ENCODE results near the gene CCDC7.
A peak's percentile ranks its signal among the peaks of the same experiment; 100 is the strongest.
"Not testable (repeated sequence)": the region's sequence is repeated elsewhere in the genome, so short reads cannot be mapped to it uniquely, and the experiment has no call there.

Gene CCDC7

DNA sequence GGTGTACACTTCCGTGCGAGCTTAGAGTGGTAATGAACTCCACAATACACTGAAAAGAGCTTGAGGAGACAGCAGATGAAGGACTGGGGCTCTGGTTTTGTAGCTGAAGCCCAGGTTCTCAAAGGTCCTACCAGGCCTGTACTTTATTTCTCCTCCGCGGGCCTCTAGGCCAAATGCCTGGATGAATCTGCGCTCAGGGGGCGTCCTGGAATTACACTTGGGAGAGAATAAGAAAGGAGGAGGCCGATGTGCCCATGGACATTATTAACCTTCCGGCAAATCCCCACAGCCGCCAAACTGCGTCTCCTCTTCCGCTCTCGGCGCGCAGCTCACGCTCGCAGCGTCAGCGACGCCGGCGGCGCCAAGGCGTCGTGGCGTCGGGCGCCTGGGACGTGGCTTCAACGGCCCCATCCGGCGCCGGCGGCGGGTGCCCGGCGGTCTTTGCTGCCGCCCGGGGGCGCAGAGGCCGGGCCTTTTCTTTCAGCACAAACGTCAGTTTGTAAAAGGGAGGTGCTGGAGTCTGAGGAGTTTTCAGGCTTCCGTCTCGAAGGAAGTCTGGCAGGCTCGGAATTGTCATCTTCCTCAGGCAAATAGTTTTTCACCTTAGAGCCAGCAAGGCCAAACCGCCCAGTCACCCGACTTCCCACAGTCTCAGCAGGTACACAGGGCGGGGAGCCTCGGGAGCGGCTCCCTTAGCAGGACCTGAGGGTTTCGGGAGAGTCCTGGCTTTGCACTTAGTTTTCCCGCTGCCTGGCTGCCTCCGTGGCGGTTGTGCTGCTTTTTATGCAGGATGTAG, at the start of gene CCDC7:
Gene CCDC7 (plus strand): TSS at position 401 of the 796 bp plus-strand sequence. CDS start 5,503 bp downstream, outside the sequence.
- TF ChIP-seq, protein P1, sequence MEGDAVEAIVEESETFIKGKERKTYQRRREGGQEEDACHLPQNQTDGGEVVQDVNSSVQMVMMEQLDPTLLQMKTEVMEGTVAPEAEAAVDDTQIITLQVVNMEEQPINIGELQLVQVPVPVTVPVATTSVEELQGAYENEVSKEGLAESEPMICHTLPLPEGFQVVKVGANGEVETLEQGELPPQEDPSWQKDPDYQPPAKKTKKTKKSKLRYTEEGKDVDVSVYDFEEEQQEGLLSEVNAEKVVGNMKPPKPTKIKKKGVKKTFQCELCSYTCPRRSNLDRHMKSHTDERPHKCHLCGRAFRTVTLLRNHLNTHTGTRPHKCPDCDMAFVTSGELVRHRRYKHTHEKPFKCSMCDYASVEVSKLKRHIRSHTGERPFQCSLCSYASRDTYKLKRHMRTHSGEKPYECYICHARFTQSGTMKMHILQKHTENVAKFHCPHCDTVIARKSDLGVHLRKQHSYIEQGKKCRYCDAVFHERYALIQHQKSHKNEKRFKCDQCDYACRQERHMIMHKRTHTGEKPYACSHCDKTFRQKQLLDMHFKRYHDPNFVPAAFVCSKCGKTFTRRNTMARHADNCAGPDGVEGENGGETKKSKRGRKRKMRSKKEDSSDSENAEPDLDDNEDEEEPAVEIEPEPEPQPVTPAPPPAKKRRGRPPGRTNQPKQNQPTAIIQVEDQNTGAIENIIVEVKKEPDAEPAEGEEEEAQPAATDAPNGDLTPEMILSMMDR (conservative IDR thresholded peaks at IDR 0.05; ENCODE audit: low read depth, low read length): peak; percentile 47
- peak within 1 kb of the TSS; percentile 78 for H3K4me3 ChIP-seq (ENCODE audit: low read length)
- peak; percentile 46 for DNase-seq (ENCODE audit: low read depth)

DNA sequence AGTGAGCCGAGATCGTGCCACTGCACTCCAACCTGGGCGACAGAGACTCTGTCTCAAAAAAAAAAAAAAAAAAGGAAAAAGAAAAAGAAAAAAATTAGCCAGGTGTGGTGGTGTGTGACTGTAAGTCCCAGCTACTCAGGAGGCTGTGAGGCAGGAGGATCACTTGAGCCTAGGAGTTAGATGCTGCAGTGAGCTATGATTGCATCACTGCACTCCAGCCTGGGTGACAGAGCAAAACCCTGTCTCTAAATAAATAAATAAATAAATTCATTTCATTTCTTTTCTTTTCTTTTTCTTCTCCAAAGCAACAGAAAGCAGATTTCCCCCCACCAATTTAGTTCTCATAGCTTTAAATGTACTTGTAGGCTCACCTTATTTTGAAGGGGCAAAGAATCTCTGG, 48.8 kb upstream of the CCDC7 start:
- not testable (repeated sequence) for DNase-seq (ENCODE audit: low read depth); H3K4me3 ChIP-seq (ENCODE audit: low read length)

- H3K4me3 ChIP-seq (ENCODE audit: low read length); DNase-seq (ENCODE audit: low read depth): not testable (repeated sequence)
Observed at GRCh38 chr10:32399720-32400119, 46.2 kb upstream of the CCDC7 start.

DNA sequence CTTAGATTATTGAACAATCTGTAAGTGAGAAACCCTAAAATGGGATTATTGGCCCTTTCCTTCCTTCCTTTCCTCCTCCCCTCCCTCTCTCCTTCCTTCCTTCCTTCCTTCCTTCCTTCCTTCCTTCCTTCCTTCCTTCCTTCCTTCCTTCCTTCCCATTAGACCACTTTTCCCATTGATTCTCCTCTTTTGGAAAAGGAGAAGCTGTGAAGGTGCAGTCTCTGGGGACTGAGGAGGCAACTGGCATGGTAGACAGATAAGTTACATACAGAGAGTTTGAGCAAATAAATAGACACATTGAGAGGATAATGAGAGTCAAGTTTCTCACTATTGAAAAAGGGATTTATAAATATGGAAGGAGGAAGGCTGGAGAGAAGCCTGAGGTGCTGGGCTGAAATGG, 45.0 kb upstream of the CCDC7 start:
- TF ChIP-seq, protein P1 (conservative IDR thresholded peaks at IDR 0.05; ENCODE audit: low read depth, low read length): no peak
- DNase-seq (ENCODE audit: low read depth): no peak
- H3K4me3 ChIP-seq (ENCODE audit: low read length): no peak overlapping the region

GRCh38 chr10:32402499-32402898, 43.4 kb upstream of the CCDC7 start:
- DNase-seq (ENCODE audit: low read depth): no peak
- TF ChIP-seq, protein P1 (conservative IDR thresholded peaks at IDR 0.05; ENCODE audit: low read depth, low read length): no peak
- H3K4me3 ChIP-seq (ENCODE audit: low read length): no peak overlapping the region

DNA sequence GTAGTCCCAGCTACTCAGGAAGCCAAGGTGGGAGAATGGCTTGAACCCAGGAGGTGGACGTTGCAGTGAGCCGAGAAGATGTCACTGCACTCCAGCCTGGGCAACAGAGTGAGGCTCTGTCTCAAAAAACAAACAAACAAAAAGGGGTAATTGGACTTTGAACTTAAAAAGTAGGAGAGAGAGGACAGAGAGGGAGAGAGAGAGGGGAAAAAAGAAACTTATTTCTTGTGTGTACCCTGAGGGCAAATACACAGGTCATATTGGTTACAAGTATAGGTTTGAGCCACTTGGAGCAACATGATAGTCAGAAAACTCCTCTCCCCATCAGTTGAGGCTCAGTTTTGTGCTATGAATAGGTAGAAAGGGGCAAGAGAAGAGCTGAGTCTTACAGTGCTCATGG, 42.8 kb upstream of the CCDC7 start:
- H3K4me3 ChIP-seq (ENCODE audit: low read length): no peak overlapping the region
- DNase-seq (ENCODE audit: low read depth): no peak
- TF ChIP-seq, protein P1 (conservative IDR thresholded peaks at IDR 0.05; ENCODE audit: low read depth, low read length): no peak

DNA sequence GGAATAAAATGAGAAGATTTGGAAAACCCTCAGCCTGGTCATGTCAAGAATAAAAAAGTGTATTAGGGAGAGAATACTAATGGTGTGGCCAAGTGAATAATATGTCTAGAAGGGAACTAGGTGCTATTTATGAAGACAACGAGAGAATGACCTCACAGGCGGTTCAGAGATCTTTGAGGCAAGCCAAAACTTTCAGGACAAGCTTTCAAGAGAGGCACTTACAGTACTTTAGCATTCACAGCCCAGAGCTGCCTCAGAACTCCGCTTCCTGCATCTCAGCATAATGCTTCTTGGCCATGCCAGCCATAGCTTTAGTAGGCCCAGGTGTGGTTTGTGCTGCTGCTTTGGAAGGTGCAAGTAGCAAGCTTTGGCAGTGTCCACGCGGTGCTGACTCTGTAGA, 37.2 kb upstream of the CCDC7 start:
- TF ChIP-seq, protein P1 (conservative IDR thresholded peaks at IDR 0.05; ENCODE audit: low read depth, low read length): no peak
- H3K4me3 ChIP-seq (ENCODE audit: low read length): no peak overlapping the region

DNA sequence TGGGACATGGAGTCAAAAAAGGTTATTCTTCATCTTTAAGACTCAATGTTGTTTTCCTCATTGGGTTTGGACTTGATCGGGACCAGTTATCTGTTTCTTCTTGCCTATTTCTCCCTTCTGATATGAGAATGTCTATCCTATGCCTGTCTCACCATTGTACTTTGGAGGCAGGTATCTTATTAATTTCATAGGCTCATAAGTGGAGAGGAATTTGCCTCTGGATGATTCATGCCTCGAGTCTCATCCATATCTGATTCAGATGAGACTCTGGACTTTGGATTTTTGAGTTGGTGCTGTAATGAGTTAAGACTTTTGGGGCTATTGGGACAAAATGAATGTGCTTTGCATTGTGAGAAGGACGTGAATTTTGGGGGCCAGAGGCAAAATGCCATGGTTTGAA, 36.2 kb upstream of the CCDC7 start:
- DNase-seq (ENCODE audit: low read depth): no peak
- H3K4me3 ChIP-seq (ENCODE audit: low read length): no peak overlapping the region
- TF ChIP-seq, protein P1 (conservative IDR thresholded peaks at IDR 0.05; ENCODE audit: low read depth, low read length): no peak

More for the DNA sequence above, 37.2 kb upstream of the CCDC7 start:
- no peak for DNase-seq (ENCODE audit: low read depth)

Measured in retinal pigment epithelial cell (primary cell).